GM04504 (cell line): Measurements from ENCODE around the gene EGLN3.

Source experiments
- DNase-seq: peaks from one replicate; pipeline ENCODE4 v3.0.0-alpha.2; 2012; ENCODE audit warnings: low read depth

EGLN3 gene

GRCh38 chr14:33910435-33910834 is 40.4 kb downstream of the EGLN3 start:
- DNase-seq, result no peak

DNA sequence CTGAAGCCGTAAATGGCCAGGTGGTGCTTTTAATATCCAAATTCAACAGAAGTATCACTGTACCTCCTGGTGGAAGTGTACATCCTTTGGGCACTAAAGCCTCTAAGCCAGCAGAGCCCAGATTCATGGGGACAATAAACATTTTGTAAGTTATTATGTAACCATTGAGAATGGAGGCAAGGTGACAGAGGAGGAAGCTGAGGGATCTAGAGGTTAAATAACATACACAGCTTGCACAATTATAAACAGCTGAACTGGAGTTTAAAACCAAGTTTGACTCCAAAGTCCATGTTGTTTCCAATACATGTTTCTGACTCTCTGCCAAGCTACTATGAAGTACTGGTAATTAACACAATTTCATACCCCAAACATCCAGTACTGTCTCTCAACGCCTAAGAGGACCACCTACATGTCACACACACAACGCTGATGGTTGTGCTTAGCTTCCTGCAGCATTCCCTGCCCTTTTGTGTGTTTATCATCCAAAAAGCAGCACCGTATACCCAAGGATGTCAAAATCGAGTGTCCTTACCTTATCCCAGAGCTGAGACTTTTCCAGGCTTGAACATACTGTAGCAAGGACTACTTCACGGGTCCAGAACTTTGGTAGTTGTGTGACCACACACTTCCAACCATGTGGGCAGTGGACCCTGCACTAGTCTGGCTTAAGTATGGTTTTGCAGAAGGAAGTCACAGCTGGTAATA is 41.3 kb downstream of the EGLN3 start:
- no peak for DNase-seq

DNA sequence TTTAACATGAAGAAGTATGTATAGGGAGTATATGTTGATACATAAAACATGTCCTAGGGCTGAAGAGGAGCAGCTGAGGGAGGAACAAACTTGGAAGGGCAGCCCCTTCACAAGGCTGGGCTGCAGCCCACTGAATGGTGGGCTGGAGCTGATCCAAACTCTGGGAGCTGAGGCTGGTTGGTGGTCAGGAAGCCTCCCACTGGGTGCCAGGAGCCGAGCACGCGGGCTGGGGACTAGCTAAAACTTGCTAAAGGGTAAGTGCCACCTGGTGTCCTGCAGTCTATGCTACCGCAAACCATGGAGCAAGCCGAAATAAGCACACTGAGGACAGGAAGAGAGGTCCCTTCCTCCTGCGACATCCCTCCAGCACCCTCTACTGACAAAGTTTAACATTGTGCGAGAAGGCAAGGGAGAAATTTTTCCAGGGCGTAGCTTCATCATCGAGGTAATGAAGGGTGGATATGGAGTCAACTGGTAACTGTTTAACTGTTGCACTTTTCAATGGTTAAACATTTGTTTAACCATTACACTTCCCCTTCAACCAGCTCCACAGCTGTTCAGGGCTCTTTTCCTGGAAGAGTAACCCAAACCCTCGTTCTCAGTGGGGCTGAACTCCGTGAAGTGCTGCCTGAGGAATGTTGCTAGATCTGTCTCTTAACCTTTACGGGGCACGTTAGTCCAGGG is 42.2 kb downstream of the EGLN3 start:
- no peak for DNase-seq

GRCh38 chr14:33906968-33907367 is 43.9 kb downstream of the EGLN3 start:
- DNase-seq, result no peak

DNA sequence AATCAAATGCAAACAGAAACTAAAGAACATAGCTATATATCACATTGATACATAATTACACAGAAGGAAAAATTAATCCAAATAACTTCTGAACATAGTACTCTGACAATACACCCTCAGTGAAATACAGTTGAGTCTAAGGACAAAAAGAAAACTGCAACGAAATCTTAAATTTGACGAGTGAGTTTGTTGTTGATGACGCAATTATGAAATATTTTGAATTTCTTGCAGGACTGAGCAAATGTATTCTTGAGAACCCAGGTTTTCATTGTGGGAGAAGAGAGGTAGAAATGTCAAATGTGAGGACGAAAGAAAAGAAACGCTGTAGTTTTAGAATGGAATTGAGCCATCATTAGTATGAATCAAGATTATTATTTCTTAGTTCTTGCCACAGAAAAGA is 46.3 kb downstream of the EGLN3 start:
- no peak for DNase-seq

DNA sequence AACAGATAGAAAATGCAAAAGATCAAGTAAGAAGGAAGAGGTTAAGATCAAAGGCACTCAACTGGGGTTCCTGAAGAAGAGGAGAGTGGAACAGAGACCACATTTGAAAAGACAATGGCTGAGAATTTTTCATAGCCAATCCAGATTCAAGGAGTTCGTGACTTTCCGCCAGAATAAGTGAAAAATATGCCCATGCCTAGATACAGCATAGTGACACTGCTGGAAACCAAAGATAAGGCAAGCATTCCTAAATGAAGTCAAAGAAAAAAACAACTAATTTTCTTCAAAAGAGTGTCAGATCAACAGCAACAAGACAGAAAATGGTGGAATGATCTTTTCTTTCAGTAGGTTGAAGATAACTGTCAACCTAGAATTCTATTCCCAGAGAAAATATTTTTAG is 47.5 kb downstream of the EGLN3 start:
- DNase-seq, result no peak

GRCh38 chr14:33902363-33902762 is 48.5 kb downstream of the EGLN3 start:
- DNase-seq, result no peak

DNA sequence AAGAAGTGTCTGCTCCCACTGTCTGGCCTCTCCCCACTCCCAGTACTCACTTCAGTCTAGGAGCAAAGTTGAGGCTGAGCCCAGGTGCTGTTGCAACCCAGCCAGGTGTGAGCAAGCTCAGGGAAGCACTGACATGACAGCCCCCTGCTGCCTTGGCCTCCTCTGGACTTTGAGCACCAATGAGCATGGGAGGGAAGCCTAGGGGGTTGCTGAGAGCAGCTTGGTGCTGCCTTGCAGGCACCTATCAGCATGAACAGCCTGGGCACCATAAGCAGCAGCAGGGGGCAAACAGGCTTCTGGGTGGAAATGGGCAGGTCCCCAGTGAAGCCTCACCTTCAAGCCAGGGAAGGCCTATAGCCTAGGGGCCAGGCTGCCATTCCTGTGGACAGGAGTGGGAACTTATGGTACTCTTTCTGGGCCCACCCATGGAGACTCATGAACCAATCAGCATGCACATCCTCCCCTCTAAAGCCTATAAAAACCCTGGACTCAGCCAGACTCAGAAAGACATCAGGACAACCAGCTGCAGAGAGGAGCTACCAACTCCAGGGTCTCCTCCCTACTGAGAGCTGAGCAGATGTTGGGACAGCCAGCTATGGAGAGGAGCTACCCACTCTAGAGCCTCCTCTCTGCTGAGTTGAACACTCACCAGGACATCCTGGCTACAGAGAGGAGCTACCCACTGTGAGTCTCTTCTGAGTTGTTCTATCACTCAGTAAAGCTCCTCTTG is 49.3 kb downstream of the EGLN3 start:
- DNase-seq, result no peak

DNA sequence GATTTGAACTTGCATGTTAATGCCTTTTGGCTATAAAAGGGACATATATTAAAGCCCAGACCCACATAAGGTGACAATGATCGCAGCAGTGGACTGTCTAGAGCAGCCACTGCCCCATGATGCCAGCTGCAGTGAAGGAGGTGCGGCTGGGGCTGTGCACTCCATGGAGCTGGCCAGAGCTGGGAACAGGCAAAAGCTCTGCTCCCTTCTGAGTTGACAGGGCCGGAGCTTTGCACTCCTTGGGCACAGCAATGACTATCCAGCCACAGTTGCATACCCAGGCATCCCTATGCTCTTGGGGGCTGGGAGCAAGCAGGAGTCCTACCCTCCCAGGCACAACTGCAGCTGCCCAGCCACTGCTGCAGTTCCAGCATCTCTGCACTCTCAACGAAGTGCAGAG is 50.2 kb downstream of the EGLN3 start:
- no peak for DNase-seq

- no peak for DNase-seq
Observed at GRCh38 chr14:33899723-33900341, 51.0 kb downstream of the EGLN3 start.

DNA sequence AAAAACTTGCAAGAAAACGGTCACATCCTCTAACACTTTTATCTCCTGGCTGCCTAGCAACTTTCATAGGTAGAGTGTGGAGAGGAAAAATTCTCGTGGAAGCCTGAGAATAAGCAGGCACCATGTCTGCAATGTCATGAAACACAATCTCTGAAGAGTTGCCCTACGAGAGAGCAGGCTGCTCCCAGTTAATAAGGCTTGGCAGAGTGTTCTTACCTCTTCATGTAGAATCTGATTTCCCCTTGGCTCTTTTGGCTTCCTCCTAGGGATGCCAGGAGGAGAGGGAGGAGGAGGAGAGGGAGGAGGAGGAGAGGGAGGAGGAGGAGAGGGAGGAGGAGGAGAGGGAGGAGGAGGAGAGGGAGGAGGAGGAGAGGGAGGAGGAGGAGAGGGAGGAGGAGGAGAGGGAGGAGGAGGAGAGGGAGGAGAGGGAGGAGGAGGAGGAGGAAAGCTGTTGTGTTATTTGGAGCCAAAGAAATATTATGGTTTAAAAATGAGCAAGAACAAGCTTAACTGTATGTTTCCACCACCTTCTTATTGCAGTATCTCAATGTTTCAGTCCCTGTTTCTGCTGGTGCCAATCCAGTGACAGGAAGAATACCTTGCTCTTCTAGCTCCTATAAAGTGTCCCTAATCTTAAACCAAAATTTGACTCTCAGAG is 52.9 kb downstream of the EGLN3 start:
- DNase-seq, result no peak

GRCh38 chr14:33897382-33897781 is 53.5 kb downstream of the EGLN3 start:
- DNase-seq, result no peak

- DNase-seq, result no peak
Observed at GRCh38 chr14:33894339-33894738, 56.5 kb downstream of the EGLN3 start.

DNA sequence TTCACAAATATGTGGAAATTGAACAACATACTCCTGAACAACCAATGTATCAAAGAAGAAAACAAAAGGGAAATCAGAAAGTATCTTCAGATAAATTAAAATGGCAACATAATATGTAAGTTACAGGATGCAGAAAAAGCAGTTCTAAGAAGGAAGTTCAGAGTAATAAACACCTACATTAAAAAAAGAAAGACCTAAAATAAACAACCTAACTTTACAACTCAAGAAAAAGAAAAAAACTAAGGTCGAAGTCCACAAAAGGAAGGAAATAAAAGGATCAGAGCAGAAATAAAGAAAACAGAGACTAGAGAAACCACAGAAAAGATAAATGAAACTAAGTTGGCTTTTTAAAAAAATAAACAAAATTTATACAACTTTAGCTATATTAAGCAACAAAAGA is 59.2 kb downstream of the EGLN3 start:
- DNase-seq, result no peak

GRCh38 chr14:33884916-33885315 is 66.0 kb downstream of the EGLN3 start:
- DNase-seq, result no peak

DNA sequence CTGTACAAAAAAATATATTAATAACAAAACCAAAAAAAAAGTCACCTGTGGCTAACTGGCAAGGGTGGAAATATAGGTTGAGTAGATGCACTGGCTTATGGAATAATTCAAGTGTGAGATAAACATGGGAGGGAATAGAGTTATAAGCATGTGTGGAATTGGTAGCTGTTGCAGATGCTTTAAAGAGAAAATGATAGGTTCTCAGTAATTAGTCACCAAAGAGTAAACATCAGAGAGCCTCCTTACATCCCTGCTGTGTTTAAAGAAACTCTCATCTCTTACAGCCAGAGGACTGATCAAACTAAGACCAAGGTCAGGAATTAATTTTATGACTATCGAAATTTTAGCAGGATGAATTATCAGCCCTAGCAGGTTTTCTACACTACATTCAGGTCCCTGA is 70.5 kb downstream of the EGLN3 start:
- DNase-seq, result no peak

DNA sequence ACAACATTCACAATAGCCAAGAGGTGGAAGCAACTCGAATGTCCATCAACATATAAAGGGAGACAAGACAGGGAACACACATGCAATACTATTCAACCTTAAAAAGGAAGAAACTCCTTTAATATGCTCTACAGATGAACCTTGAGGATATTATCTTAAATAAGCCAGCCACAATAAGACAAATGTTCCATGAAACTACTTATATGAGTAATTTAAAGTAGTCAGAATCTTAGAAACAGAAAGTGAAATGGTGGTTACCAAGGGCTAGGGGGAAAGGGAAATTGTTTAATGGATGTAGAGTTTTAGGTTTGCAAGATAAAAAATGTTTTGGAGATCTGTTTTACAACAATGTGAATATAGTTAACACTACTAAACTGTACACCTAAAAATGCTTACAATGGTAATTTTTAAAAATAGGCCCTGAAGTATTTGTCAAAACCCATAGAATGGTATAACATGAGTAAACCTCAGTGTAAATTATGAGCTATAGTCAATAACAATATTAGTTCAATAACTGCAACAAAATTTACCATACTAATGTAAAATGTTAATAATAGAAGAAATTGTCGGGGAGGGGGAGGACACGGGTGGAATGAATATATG is 71.1 kb downstream of the EGLN3 start:
- no peak for DNase-seq

DNA sequence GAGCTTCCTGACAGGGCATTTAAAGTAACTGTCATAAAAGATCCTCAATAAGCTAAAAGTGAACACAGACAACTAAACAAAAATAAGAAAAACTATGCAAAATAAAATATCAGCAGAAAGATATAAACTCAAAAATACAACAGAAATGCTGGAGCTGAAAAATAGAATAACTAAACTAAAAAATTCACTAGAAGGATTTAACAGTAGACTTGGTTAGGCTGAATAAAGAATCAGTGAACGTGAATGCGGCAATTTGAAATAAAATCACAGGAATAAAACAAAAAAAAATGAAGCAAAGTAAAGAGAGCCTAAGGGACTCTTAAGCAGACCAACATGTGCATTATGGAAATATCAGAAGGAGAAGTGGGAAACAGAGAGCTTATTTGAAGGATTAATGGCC is 74.6 kb downstream of the EGLN3 start:
- no peak for DNase-seq
